ACC112 (cell line): ENCODE data around the gene DUSP2.

Experiments used
- H2AFZ ChIP-seq: fragments of 200-600 bp; sonication (generic); one replicate; pipeline ENCODE4 v1.6.0; 2017; ENCODE audit warnings: antibody characterized with exemption, low read length; ENCODE audit not compliant: unreplicated experiment
- H3K27ac ChIP-seq: fragments of 200-600 bp; sonication (generic); 2 replicates; pipeline ENCODE4 v1.5.1; 2014; ENCODE audit warnings: low read depth, mild to moderate bottlenecking, antibody characterized with exemption, low read length, moderate library complexity
- H3K27me3 ChIP-seq: fragments of 200-600 bp; sonication (generic); 2 replicates; pipeline ENCODE4 v1.6.1; 2014; ENCODE audit warnings: mild to moderate bottlenecking, antibody characterized with exemption, low read length, moderate library complexity, mixed read lengths; ENCODE audit not compliant: insufficient read depth
- H3K36me3 ChIP-seq: fragments of 200-600 bp; sonication (generic); 2 replicates; pipeline ENCODE4 v1.6.1; 2016; ENCODE audit warnings: mild to moderate bottlenecking, antibody characterized with exemption, low read length, moderate library complexity, mixed read lengths; ENCODE audit not compliant: insufficient read depth
- H3K4me1 ChIP-seq: fragments of 200-600 bp; sonication (generic); one replicate; pipeline ENCODE4 v1.6.1; 2016; ENCODE audit warnings: low read length, mixed read lengths; ENCODE audit not compliant: insufficient read depth, unreplicated experiment, control insufficient read depth
- H3K4me3 ChIP-seq: fragments of 200-600 bp; sonication (generic); 2 replicates; pipeline ENCODE4 v1.5.1; 2014; ENCODE audit warnings: mild to moderate bottlenecking, low read depth, low read length
- H3K79me2 ChIP-seq: fragments of 200-600 bp; sonication (generic); one replicate; pipeline ENCODE4 v1.6.0; 2016; ENCODE audit warnings: low read length; ENCODE audit not compliant: control insufficient read depth, unreplicated experiment, insufficient read depth

DUSP2 gene

GRCh38 chr2:96093528-96093927, 51.7 kb downstream of the DUSP2 start:
- Histone ChIP-seq H3K27ac (no peak overlapping the region), H3K27me3 (peaks cover 29% of the 10 kb centered on the region), H3K36me3 (no peaks in the 10 kb centered on the region), H3K79me2 (no peaks in the 10 kb centered on the region), H2AFZ (no peak overlapping the region), H3K4me1 (no peaks in the 10 kb centered on the region), H3K4me3 (no peak overlapping the region)
